Fibroblast of pulmonary artery (primary cell): ENCODE data around the gene LTBP1.
A peak's percentile ranks its signal among the peaks of the same experiment; 100 is the strongest.

Source experiments
- DNase-seq: peaks from one replicate; pipeline ENCODE4 v3.0.0-alpha.2; 2010; ENCODE audit warnings: low read depth
- H3K4me3 ChIP-seq: replicated peaks from 2 replicates; pipeline ENCODE4 v1.5.1; 2011; ENCODE audit warnings: low read depth, mild to moderate bottlenecking, control low read depth, low read length, moderate library complexity
- CTCF ChIP-seq: IDR thresholded peaks from 2 replicates; pipeline ENCODE4 v1.5.1; 2011; ENCODE audit warnings: mild to moderate bottlenecking, control low read depth, low read length, inconsistent platforms; ENCODE audit errors: missing control alignments

LTBP1 gene

GRCh38 chr2:33221046-33221784 lies 274.5 kb downstream of the LTBP1 start:
- DNase-seq = peak; percentile 41
- H3K4me3 ChIP-seq = no peak overlapping the region
- TF ChIP-seq CTCF = no peak

- TF ChIP-seq CTCF = no peak
- DNase-seq = no peak
- H3K4me3 ChIP-seq = no peak overlapping the region
Observed at GRCh38 chr2:33222309-33222708, 275.6 kb downstream of the LTBP1 start.

GRCh38 chr2:33223856-33224255 lies 277.1 kb downstream of the LTBP1 start:
- no peak for TF ChIP-seq CTCF
- peak; percentile 51 for DNase-seq
- no peak overlapping the region for H3K4me3 ChIP-seq

- no peak for DNase-seq
- H3K4me3 ChIP-seq = no peak overlapping the region
- TF ChIP-seq CTCF = no peak
Observed at GRCh38 chr2:33225350-33225749, 278.6 kb downstream of the LTBP1 start.

- DNase-seq = no peak
- no peak overlapping the region for H3K4me3 ChIP-seq
- no peak for TF ChIP-seq CTCF
Observed at GRCh38 chr2:33226546-33226945, 279.8 kb downstream of the LTBP1 start.

- DNase-seq = peak; percentile 34
- no peak overlapping the region for H3K4me3 ChIP-seq
- TF ChIP-seq CTCF = no peak
Observed at GRCh38 chr2:33229646-33230045, 282.9 kb downstream of the LTBP1 start.

GRCh38 chr2:33230195-33230594 lies 283.4 kb downstream of the LTBP1 start:
- H3K4me3 ChIP-seq = no peak overlapping the region
- no peak for TF ChIP-seq CTCF
- DNase-seq = no peak
